Measurements from ENCODE around the gene UBAC1.

Gene UBAC1

GRCh38 chr9:135993765-135994500, 32.8 kb upstream of the UBAC1 start:
- no peak for DNase-seq

DNA sequence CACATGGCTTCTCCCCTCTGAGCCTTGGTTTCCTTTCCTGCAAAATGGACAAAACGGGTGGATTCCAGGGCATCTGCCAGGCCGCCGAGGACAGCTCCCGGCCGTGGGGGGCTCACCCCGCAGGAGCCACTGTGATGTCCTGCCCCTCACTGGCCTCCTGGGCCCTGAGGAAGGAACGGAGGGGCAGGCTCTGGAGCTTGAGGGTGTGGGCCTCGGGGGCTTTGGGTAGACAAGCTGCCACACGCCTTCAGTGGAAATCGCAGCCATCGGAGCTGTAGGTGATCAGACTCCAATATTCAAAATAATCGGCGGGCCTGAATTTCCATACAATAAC, 32.2 kb upstream of the UBAC1 start:
- DNase-seq = no peak

DNA sequence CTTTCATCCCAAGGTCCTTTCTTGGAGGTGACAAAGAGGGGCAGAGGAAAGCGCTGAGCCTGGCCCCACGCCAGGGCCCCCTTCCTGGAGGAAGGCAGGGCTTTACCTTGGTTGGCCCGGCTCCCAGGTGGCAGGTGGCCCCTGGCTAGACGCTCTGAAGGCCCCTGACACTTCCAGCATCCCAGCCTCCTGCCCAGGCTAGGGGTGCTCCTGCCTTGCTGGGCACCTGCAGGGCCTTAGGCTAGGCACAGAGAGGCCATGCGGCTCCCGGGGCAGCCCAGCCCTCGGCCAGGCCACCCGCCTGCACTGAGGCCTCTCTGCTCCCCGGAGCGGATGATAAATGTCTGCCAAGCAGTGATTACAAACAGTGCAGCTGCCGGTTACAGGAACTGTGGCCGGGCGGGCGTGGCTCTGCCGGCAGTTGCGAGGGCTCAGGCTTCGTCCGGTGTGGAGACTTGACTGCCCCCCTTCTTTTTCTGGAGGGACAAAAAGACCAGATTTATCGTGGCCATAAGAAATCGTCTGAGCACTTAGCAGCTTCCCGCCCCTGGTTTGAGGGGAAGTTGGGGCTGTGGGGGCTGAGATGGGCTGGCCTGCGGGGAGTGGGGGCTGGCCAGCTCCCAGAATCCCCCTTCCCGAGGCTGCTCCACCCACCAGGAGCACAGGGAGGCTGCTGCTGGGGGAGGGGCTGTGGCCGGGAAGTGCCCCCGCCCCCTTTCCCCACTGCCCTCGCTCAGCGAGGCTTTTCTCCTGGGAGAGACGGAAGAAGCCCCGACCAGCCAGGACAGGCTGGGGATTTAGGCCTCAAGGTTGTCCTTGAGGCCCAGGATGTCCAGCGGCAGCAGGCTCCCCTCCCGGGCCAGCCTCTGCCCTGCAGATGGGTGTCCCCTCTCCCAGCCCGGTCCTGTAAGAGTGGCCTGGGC, 31.6 kb upstream of the UBAC1 start:
- DNase-seq = no peak

GRCh38 chr9:135991771-135992170, 30.6 kb upstream of the UBAC1 start:
- no peak for DNase-seq

DNA sequence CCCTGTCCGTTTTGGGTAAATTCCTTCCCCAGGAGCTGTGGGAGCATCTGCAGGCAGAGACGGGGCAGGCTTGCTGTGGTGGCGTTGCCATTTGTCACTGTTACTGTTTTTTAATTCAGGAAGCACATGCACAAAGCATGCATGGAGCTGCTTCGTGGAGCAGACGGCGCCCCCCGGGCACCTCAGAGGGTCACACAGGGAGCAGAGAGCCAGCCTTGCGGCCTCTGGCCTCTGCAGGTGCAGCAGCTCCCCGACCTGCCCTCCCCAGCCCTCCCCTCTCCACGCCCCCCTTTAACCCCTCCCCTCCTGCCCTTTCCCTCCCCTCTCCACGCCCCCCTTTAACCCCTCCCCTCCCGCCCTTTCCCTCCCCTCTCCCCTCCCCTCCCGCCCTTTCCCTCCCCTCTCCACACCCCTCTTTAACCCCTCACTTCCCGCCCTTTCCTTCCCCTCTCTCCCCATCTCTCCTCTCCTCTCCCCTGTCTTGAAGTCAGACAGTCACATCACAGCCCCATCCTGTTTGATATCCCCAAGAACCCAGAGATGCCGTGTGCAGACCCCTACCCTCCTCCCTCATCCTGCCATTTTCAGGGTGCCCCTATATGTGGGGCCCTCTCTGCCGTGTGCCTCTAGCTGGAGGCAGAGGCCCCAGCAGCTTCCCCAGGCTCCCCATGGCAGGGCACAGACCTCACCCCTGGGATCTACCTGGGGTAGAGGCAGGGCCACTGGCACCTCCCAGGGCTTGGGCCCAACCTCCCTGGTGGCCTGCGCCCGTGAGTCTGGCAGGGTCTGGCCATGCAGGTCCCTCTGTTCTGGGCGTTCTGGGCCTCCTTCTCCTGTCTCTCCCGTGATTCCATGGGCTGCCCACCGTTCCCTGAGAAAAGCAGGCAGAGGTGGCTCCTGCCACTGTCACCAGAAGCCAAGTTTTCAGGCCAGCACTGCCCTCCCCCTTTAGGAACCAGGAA, 29.6 kb upstream of the UBAC1 start:
- DNase-seq = no peak

GRCh38 chr9:135989722-135990467, 28.7 kb upstream of the UBAC1 start:
- no peak for DNase-seq

- no peak for DNase-seq
Observed at GRCh38 chr9:135989157-135989556, 28.0 kb upstream of the UBAC1 start.

DNA sequence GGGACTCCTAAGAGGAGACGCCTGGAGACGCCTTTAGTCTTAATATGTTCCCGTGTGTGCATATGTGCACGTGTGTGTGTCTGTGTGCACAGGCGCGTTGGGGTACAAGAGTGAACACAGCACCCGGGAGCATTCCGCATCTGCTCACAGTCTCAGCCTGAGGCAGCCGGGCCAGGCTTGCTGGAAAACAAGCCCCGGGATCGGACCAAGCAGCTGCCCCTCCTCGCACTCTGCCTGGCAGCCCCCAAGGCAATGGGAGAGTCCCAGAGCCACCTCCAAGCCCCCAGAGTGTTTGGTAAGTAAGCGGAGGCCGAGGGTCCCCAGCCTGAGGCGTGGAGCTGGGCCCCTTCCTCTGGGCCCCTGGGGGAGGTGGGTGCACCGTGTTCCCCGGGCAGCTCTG, 27.3 kb upstream of the UBAC1 start:
- no peak for DNase-seq

GRCh38 chr9:135987838-135988404, 26.7 kb upstream of the UBAC1 start:
- DNase-seq = no peak

- DNase-seq = no peak
Observed at GRCh38 chr9:135986605-135987004, 25.4 kb upstream of the UBAC1 start.

- DNase-seq = no peak
Observed at GRCh38 chr9:135985889-135986288, 24.7 kb upstream of the UBAC1 start.

DNA sequence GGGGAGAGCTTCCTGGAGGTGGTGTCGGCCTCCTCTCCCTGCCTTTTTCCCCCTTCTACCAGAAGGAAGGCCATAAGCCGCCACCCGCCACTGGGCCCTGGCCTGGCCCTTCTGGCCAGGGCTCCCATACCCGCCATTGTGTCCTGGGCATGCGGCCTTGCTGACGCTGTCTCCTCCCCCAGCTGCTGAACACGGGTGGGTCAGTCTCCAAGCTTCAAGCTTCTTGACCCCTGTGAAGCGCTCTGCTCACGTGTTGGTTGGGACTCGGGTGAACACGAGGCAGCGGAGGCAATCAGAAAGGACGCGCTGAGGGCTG, 24.2 kb upstream of the UBAC1 start:
- DNase-seq = no peak

- DNase-seq = no peak
Observed at GRCh38 chr9:135984072-135984710, 23.0 kb upstream of the UBAC1 start.

DNA sequence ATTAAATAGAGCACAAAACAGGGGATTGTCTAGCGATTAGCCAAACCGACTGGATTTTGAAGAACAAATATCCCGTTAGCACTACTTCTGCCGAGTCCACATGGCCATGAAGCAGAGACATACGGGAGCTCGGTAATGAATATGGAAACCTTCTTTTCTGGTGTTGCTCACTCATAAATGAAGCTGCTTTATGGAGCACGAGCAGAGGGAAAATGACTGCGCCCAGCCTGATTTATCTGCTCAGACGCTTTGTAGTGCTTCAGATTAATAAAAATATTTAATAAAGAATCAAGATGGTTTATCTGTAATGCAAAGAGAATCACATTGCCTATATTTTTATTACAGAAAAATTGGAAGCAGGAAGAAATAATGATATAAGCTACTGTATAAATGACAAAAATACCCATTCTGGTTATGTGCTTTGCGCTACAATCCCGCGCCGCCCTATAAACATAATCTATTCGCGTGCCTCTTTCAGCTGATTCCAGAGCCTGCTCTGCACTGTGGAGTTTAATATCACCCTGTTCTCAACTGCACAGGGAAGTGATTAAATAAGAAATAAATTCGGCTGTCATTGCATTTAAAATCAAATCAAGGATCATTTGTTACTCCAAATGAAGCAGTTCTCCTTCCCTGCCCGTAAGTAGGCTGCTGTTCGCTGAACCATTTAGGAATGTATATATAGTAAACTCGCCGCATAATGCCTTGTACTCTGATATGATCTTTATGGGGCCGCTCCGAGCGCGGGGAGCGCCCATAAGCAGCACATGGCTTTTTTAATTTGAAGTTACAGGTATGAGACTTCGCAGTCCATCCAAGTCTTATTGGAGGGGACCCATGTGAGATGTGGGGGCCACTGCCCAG, 22.3 kb upstream of the UBAC1 start:
- no peak for DNase-seq

GRCh38 chr9:135982499-135983207, 21.5 kb upstream of the UBAC1 start:
- no peak for DNase-seq

- no peak for DNase-seq
Observed at GRCh38 chr9:135980926-135981630, 19.9 kb upstream of the UBAC1 start.

DNA sequence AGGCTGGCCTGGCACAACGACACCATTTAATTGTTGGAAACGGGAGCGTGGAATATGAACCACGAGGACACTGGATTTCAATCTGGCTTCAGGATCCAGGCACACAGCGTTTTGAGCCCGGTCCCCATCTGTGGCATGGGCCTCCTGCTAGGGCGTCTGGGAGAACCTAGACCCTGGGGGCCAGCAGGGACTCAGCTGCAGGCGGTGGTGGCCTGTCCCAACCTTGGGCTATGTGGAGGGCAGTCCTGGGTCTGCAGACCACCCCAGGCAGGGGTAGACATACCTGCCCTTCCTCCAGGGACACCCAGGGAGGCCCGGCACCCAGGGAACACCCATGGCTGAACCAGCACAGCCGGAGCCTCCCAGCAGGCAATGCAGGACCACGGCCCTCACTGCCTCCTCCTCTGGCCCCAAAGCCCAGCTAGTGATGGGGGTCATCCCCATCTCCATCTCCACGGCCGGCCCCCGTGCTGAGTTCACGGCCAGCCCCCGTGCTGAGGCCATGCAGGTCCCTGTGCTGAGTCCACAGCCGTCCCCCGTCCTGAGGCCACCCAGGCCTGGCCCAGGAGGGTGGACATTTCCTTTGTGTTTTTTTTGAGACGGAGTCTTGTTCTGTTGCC, 18.5 kb upstream of the UBAC1 start:
- no peak for DNase-seq

- no peak for DNase-seq
Observed at GRCh38 chr9:135978642-135979546, 17.7 kb upstream of the UBAC1 start.

All from 8988T (cell line).